HG03039 (cell line): ENCODE results near the gene OCA2.
"Not testable (repeated sequence)": the region's sequence is repeated elsewhere in the genome, so short reads cannot be mapped to it uniquely, and the experiment has no call there.

Experiments used
- ATAC-seq: cut with Tn5 transposase; IDR thresholded peaks from one replicate; pipeline ENCODE4 v1.9.1; 2021; ENCODE audit warnings: mild to moderate bottlenecking, moderate library complexity; ENCODE audit not compliant: unreplicated experiment

The OCA2 gene

DNA sequence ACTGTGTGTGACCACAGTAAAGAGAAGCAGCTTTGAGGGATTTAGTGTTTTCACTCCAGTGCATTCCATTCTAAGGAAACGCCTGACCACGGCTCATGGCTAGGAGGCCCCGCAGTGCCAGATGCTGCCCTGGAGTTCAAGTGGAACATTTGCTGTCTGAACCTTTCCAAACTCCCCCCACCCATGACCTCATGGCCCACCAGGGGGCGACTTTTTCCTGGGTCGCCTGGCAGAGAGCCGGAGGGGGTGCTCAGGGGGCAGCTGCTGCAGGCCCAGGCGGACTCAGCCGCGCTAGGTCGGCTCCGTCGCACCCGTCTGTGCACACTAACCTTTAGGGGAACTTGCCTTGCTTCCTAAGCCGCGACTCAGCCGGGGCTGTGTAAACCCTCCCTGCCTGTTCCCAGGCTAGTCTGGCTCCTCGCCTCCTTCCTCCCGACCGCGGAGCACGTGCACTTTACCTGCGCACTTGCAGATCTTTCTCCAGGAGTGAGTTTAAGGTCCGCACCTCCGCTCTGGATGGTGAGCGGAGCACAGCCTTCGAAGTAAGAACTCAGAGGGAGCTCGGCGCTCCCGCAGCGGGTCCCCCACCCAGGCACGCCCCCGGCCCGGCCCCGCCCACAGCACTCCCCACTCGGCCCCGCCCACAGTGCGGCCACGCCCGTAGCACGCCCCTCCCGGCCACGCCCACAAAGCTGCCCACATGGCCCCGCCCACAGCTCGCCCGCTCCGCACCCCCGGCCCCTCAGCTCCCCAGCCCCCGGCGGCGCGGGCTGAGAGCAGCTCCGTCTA lies at the start of gene OCA2:
OCA2 (minus strand) TSS at position 550 of the 789 bp plus-strand sequence. CDS start 17,441 bp downstream, outside the sequence.
- ATAC-seq, result no peak

DNA sequence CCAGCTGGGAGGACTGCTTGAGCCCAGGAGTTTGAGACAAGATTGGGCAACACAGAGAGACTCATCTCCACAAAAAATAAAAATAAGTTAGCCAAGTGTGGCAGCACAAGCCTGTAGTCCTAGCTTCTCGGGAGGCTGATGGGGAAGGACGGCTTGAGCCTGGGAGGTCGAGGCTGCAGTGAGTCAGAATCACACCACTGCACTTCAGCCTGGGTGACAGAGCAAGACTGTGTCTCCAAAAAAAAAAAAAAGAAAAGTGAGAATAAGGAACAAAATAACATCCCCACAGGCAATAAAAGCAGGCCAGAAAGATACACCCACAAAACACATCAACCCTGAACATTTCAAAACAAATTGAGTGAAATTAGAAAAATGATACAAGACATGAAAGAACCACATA lies 48.7 kb upstream of the OCA2 start:
- ATAC-seq, result no peak

DNA sequence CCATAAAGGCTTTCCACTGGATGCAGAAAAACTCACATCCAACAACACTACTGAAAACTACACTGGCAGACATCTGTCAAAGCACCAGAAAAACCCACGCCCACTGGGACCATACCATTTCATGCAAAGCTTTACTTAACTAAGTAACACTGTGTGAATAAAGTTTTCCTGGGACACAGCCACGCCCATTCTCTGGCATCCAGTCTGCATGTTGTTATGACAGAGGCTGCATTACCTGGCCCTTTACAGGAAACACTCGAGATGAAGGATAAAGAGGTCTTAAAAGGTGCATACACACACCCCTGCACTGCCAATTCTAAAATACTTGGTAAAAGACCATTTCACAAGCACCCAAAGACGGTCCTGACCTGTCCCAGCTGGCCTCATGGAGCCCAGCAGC lies 46.3 kb upstream of the OCA2 start:
- not testable (repeated sequence) for ATAC-seq

DNA sequence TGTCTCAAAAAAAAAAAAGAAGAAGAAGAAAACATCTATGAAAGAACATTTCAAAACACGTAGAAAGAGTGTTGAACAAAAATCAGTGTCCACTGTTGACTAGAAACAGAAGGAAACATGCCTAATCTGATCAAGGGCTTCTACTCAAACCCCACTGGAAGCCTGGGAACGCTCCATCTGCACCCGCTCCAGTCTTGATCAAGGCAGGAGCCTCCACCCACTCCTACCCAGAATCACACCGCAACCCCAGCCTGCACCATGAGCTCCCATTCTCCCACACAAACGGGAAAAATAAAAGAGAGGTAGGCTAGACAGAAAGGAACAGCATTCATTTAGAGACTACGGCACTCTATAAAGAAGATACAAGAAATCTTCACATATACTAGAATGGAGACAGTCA lies 40.9 kb upstream of the OCA2 start:
- no peak for ATAC-seq

DNA sequence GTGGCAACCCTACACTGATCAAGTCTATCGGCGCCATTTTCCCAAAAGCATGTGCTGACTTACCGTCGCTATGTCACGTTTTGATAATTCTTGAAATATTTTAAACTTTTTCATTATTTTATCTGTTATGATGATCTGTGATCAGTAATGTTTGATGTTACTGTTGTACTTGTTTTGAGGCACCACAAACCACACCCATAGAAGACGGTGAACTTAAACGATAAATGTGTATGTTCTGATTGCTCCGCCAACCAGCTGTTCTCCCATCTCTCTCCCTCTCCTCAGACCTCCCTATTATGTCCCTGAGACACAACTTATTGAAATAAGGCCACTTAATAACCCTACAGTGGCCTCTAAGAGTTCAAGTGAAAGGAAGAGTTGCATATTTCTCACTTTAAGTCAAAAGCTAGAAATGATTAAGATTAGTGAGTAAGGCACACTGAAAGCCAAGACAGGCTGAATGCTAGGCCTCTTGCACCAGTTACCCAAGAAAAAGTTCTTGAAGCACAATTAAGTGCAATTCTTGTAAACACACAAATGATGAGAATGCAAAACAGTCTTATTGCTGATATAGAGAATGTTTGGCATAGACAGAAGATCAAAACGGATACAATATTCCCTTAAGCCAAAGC lies 38.4 kb upstream of the OCA2 start:
- not testable (repeated sequence) for ATAC-seq

DNA sequence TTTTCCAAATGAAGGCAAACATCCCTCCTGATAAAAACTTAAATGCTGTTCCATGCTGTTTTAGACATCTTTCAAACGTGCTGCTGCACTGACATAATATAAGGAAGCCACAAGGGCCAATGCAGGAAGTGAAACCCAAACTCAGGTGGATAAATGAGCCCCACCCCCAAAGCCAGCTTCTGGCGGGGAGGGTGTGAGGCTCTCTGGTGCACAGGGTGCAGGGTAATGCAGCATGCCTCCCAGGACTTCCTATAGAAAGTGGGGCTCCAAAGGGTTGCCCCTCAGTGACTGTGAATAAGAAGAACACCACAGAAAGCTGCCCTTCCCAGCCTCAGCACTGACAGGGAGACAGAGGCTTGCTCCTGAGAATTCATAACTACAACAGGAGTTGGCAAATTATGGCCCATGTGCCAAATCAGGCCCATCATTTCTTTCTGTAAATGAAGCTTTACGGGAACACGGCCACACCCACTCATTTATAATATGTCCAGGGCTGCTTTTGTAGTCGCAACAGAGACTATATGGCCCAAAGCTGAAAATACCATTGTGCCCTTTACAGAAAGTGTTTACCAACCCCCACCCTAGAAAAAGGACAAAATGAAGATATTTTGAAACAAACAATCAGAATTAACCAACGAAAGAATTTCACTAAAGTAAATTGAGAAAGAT lies 37.3 kb upstream of the OCA2 start:
- peak; percentile 94 for ATAC-seq

DNA sequence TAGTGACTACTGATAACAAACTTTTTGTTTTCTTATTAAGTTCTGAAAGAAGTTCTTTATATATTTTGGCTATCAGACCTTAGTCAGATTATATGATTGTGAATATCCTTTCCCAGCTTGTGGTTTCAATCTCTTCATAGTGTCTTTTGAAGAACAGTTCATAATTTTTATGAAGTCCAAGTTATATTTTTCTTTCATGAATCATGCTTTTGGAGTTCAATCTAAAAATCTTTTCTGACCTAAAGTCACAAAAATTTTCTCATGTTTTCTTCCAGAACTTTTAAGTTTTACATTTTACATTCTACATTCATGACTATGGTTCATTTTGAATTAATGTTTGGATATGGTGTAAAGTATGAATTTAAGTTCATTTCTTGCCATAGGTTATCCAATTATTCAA lies 34.2 kb upstream of the OCA2 start:
- no peak for ATAC-seq

DNA sequence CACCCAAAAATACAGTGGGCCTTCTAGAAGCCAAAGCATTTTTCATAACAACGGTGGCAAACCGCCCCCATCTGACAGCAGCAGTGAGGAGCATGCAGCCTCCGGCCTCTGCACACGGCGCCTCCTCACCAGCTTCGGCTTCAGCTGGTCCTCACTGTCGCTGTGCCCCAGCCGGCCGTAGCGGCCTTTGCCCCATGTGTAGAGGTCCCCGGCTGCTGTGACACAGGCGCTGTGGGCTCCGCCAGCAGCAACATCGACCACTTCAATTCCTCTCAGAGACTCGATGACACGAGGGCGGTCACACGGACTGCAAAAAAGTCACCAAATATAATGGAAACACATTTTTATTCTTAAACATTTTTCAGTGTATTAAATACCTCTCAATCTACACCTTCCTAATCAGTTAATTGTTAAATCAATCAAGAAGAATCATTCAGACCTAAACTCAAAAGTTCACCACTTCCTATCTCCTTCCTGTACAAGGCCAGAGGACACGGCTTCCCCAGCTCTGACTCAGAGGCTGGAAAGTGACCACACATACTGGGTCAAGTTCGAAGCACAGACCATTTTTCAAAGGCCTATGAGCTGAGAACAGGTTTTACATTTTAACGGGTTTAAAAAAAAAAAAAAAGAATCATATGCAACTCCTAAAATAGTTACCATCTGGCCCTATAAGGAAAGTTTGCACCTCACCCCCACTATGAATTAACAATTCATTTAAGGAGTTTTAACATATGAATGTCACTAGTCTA lies 33.6 kb upstream of the OCA2 start:
- no peak for ATAC-seq

DNA sequence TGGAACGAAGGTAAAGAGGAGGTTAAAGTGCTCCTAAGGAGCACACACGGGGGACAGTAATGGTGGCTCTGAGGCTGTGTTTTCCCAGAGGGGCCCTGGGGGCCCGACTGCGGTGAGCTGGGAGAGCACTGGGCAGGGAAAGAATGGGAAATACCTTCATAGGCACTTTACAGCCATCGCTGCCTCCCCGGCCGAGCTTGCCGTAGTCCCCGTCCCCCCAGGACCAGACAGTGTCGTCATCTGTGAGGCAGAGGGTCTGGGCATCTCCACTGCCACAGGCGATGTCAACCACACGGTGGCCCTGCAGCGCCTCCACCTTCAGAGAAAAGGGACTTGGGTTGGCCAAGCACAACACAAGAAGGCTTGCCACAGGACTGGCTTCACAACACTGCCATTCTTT lies 32.8 kb upstream of the OCA2 start:
- ATAC-seq, result no peak

DNA sequence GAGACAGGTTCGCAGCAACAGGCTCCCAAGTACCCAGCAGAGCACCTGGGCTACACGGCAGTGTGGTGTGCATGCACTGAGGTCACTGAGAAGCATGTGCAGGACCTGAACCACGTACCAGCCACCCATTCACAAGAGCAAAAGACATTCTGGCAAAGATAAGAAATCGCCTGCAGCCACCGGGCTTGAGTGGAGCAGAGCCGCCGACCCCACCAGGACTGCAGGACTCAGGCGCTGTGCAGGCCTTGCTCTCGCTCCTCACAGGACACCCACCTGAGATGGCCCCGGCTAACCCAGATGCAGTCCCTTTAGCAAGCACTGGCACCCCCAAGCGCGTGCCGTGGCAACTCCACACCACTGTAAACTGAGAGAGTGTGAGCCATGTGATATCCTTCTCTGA lies 32.3 kb upstream of the OCA2 start:
- ATAC-seq, result no peak

DNA sequence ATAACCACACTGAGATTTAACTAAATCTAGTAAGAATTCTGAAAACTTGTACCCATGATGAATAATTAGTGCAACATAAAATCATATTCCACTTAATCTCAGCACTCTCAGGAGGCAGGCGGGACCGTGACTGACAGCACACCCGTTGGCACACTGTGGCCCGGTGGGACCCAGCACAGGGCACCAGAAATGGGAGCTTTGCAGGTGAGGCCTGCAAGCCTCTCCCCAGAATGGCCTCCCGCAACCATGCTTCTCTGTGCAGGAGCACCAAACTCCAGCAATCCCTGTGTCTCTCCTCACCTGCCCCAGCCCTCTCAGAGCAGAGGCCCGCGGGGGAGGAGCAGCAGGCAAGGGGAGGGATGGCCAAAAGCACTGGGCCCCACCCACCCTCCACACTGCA lies 31.5 kb upstream of the OCA2 start:
- ATAC-seq, result no peak

DNA sequence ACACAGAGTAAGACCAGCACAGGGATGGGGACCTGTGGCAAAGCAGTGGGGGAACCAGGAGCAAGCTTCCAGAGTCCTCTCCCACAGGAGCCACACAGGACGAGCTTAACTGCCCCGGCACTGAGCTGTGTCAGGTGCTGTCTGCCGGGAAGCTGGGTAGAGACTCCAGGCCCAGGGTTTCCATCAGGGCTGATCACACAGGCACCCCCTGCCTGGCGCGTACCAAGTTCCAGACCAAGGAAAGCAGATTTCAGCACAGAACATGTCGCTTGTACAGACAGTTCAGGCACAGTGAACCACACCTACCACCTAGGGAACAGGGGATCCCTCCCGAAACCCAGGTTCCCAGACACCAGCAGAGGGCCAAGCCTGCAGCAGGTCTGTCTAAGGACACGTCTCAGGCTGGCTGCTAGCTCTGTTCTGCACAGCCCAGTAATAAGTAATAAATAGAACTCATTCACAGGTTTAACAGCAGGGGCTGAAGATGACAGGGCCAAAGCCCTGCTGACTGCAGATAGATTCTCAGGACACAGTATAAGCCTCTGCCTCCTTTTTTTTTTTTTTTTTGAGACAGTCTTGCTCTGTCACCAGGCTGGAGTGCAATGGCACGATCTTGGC lies 30.2 kb upstream of the OCA2 start:
- ATAC-seq, result no peak

DNA sequence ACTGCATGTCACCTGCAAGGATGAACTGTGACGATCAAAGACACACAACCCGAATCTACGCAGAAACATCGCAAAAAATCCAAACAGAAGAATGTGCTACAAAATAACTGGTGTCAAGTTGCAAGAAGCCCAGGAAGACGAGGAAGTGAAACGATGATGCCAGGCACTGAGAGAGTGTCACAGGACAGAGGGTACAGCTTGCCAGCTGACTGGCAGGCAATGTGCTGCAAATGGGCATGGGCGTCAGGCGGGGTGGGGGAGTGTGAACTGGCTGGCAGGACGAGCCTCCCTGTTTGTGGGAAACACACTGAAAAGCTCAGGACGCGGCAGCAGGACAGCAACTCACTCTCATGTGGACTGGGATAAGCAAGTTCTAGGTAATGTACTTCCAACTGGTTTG lies 28.9 kb upstream of the OCA2 start:
- no peak for ATAC-seq

DNA sequence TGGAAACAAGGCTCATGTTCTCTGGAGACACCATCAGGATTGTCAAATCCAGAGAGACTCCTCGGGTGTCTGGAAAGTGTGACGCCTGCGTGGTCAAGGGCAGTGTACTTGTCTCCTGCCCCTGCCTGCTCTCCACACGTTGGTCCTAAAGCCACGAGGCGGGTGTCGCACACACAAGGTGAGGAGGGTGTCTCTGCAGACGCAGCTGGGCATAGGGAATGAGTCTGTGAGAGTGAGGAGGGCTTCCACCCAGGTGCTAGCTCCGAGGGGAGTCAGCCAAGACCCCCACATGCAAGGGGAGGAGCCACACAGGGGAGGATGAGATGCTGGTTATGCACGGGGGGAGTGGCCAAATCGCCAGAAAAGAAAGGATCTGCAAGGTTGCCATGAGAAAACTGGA lies 27.9 kb upstream of the OCA2 start:
- no peak for ATAC-seq

DNA sequence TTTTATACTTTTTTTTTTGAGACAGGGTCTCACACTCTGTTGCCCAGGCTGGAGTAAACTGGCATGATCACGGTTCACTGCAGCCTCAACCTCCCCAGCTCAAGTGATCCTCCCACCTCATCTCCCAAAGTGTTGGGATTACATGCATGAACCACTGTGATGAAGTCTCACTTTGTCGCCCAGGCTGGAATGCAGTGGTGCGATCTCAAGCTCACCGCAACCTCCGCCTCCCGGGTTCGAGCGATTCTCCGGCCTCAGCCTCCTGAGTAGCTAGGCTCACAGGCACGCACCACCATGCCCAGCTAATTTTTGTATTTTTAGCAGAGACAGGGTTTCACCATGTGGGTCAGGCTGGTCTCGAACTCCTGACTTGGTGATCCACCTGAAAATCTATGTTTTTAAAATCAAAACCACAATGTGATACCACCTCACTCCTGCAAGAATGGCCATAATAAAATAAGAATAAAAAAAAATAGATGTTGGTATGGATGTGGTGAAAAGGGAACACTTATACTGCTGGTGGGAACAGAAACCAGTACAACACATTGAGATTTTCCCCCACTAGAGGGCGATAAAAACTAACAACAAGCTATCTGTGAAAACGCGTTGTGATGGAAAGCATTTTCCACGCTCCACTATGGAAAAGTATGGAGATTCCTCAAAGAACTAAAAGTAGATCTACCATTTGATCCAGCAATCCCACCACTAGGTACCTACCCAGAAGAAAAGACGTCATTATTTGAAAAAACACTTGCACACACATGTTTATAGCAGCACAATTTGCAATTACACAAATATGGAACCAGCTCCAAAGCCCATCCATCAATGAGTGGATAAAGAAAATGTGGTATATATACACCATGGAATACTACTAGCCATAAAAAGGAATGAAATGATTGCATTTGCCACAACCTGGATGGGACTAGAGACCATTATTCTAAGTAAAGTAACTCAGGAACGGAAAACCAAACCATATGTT lies 26.8 kb upstream of the OCA2 start:
- ATAC-seq, result no peak

DNA sequence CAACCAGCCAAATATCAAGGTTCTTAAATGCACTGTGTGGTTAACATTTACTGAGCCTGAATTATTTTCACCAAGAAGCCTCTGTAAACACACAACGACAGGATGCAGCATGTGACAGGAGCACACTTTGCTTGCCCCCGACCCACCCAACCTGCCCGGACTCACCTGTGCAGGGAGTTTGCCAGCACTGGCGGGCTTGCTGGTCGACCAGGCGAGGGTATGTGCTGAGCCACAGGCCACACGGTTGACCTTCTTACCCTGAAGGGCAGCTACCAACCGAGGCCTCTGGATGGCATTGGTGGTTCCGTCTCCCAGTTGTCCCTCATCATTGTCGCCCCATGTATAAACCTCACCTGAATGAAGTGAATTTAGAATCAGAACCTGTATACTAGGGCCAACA lies 25.7 kb upstream of the OCA2 start:
- no peak for ATAC-seq

DNA sequence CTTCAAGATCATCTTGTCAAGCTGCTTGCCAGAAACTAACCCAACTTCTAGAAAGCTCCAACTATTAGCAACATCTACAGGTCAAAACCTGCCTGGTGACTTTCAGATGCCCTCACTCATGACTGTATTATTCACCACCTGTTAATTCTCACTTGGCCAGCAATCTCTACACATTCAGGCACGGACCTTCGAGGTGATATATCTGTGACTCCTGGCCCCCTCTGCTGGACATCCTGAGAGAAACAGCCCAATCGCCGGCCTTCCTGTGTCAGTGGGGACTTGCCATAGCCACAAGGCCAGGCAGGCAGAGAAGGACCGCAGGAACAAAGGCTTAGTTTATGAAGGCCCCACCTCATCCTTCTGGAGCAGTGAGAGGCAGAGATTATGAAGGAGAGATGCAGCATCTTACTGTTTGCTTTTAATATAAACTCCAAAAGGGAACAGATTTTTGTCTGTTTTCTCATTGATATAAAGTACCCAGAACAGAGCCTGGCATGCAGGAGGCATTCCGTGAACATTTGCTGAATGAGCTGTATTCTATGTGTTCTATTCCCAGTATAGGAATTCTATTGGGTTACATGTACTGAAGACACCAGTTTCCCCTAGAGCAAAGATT lies 24.4 kb upstream of the OCA2 start:
- no peak for ATAC-seq

DNA sequence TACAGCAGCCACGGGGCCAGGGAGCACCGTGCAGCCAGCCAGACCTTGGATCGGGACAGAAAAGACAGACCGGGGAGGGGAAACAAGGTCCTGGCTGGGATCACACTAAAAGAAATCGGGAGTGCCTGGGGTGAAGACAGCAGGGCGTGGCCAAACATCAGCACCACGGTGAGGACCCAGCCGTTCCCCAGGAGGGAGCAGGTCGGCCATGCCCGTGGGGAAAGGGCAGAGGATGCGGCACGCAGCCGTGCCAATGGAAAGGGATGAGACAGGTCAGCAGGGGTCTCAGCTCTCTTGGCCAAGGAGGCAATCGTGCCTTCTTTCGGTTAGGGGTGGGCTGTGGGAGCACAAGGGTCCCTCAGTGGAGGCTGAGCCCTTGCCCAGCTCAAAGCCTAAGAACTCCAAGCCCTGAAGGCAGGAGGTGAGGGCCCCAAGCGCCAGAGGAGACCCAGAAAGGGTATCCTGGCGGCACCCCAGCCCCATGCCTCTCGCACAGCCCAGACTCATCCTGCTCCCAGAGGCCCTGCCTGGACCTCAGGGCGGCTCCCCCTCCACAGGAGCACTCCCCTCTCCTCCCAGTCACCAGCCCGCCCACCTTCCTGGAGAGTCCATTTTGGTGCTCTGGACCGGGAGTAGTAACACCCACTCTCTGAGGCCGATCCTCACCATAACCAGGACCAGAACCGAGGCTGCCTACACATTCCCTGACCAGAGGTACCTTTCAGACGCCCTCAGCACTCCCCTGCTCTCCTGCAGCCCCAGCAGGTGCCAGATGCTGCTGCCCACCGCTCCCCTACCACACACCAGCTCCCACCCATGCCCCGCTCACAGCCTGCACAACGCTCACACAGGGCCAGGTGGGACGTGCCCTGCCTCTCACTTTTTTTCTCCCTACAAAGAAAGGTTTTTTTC lies 23.2 kb upstream of the OCA2 start:
- no peak for ATAC-seq
